ENCODE results near the gene ARHGAP26. TPM values are rescaled to one million over a fixed set of nuclear protein-coding genes. Genes with fewer than 3 reads are reported as not detected.

The ARHGAP26 gene
- total RNA-seq, 1 donor from 2014 or later = 14.1 TPM

- no peak for DNase-seq (ENCODE audit: extremely low spot score, unreplicated experiment)
- Mint-ChIP-seq H3K27me3 (ENCODE audit: unreplicated experiment) (no peaks in the 10 kb centered on the region), H3K4me3 (ENCODE audit: unreplicated experiment) (no peak overlapping the region), H3K4me1 (ENCODE audit: unreplicated experiment) (peaks cover 34% of the 10 kb centered on the region), H3K9me3 (ENCODE audit: unreplicated experiment) (no peaks in the 10 kb centered on the region), H3K36me3 (ENCODE audit: unreplicated experiment) (peaks cover 3% of the 10 kb centered on the region), H3K27ac (ENCODE audit: unreplicated experiment) (no peak overlapping the region)
- TF ChIP-seq CTCF (IDR thresholded peaks at IDR 0.05) = no peak
These were observed 12.9 kb downstream of the ARHGAP26 start for GRCh38 chr5:142782976-142783530.

GRCh38 chr5:142783601-142784341, 13.6 kb downstream of the ARHGAP26 start:
- DNase-seq (ENCODE audit: extremely low spot score, unreplicated experiment) = no peak
- Mint-ChIP-seq H3K9me3 (ENCODE audit: unreplicated experiment) (no peaks in the 10 kb centered on the region), H3K4me3 (ENCODE audit: unreplicated experiment) (no peak overlapping the region), H3K4me1 (ENCODE audit: unreplicated experiment) (peaks cover 33% of the 10 kb centered on the region), H3K27ac (ENCODE audit: unreplicated experiment) (peak overlapping the region; percentile 23), H3K27me3 (ENCODE audit: unreplicated experiment) (no peaks in the 10 kb centered on the region), H3K36me3 (ENCODE audit: unreplicated experiment) (peaks cover 3% of the 10 kb centered on the region)
- no peak for TF ChIP-seq CTCF (IDR thresholded peaks at IDR 0.05)

GRCh38 chr5:142784401-142784955, 14.3 kb downstream of the ARHGAP26 start:
- peak overlapping the region; percentile 6 for H3K27ac Mint-ChIP-seq (ENCODE audit: unreplicated experiment)
- DNase-seq (ENCODE audit: extremely low spot score, unreplicated experiment) = no peak
- no peak overlapping the region for H3K4me3 Mint-ChIP-seq (ENCODE audit: unreplicated experiment)
- TF ChIP-seq CTCF (IDR thresholded peaks at IDR 0.05) = no peak
- H3K9me3 Mint-ChIP-seq (ENCODE audit: unreplicated experiment) = no peaks in the 10 kb centered on the region
- H3K36me3 Mint-ChIP-seq (ENCODE audit: unreplicated experiment) = peaks cover 3% of the 10 kb centered on the region
- no peaks in the 10 kb centered on the region for H3K27me3 Mint-ChIP-seq (ENCODE audit: unreplicated experiment)
- H3K4me1 Mint-ChIP-seq (ENCODE audit: unreplicated experiment) = peaks cover 26% of the 10 kb centered on the region

- no peak for DNase-seq (ENCODE audit: extremely low spot score, unreplicated experiment)
- no peak for TF ChIP-seq CTCF (IDR thresholded peaks at IDR 0.05)
- Mint-ChIP-seq H3K27me3 (ENCODE audit: unreplicated experiment) (no peaks in the 10 kb centered on the region), H3K4me1 (ENCODE audit: unreplicated experiment) (peaks cover 21% of the 10 kb centered on the region), H3K36me3 (ENCODE audit: unreplicated experiment) (peaks cover 3% of the 10 kb centered on the region), H3K4me3 (ENCODE audit: unreplicated experiment) (no peak overlapping the region), H3K27ac (ENCODE audit: unreplicated experiment) (no peak overlapping the region), H3K9me3 (ENCODE audit: unreplicated experiment) (no peaks in the 10 kb centered on the region)
These were observed 15.0 kb downstream of the ARHGAP26 start for GRCh38 chr5:142785206-142785605.

- H3K4me3 Mint-ChIP-seq (ENCODE audit: unreplicated experiment) = no peak overlapping the region
- H3K27me3 Mint-ChIP-seq (ENCODE audit: unreplicated experiment) = no peaks in the 10 kb centered on the region
- H3K9me3 Mint-ChIP-seq (ENCODE audit: unreplicated experiment) = no peaks in the 10 kb centered on the region
- H3K4me1 Mint-ChIP-seq (ENCODE audit: unreplicated experiment) = peaks cover 8% of the 10 kb centered on the region
- peaks cover 3% of the 10 kb centered on the region for H3K36me3 Mint-ChIP-seq (ENCODE audit: unreplicated experiment)
- DNase-seq (ENCODE audit: extremely low spot score, unreplicated experiment) = no peak
- TF ChIP-seq CTCF (IDR thresholded peaks at IDR 0.05) = no peak
- H3K27ac Mint-ChIP-seq (ENCODE audit: unreplicated experiment) = no peak overlapping the region
These were observed 19.0 kb downstream of the ARHGAP26 start for GRCh38 chr5:142789206-142789605.

Data from osteocyte (in vitro differentiated cells).